Measurements from ENCODE around the gene UBE2I.

The UBE2I gene

GRCh38 chr16:1330931-1331711 lies 21.7 kb downstream of the UBE2I start:
- no peak for DNase-seq

- peak; percentile 20 for DNase-seq
Measured at GRCh38 chr16:1331712-1332617, 22.5 kb downstream of the UBE2I start.

GRCh38 chr16:1332618-1333148 lies 23.2 kb downstream of the UBE2I start:
- DNase-seq = no peak

- DNase-seq = peak; percentile 24
Measured at GRCh38 chr16:1333149-1333812, 23.8 kb downstream of the UBE2I start, which contains the start of gene BAIAP3. BAIAP3 (plus strand) TSS chr16:1333645; CDS start chr16:1338550, 4,905 bp downstream.

- DNase-seq = no peak
Measured at GRCh38 chr16:1333854-1334700, 24.6 kb downstream of the UBE2I start.

GRCh38 chr16:1334739-1335138 lies 25.3 kb downstream of the UBE2I start:
- DNase-seq = no peak

- DNase-seq = no peak
Measured at GRCh38 chr16:1335211-1335971, 26.0 kb downstream of the UBE2I start.

- no peak for DNase-seq
Measured at GRCh38 chr16:1335996-1336395, 26.6 kb downstream of the UBE2I start.

GRCh38 chr16:1336619-1337018 lies 27.2 kb downstream of the UBE2I start:
- no peak for DNase-seq

GRCh38 chr16:1337486-1337885 lies 28.1 kb downstream of the UBE2I start:
- DNase-seq = no peak

GRCh38 chr16:1338119-1338730 lies 28.8 kb downstream of the UBE2I start:
- DNase-seq = no peak

GRCh38 chr16:1338855-1339675 lies 29.6 kb downstream of the UBE2I start:
- no peak for DNase-seq

- DNase-seq = no peak
Measured at GRCh38 chr16:1340730-1341494, 31.5 kb downstream of the UBE2I start.

- no peak for DNase-seq
Measured at GRCh38 chr16:1341495-1342420, 32.3 kb downstream of the UBE2I start.

- DNase-seq = peak; percentile 76
Measured at GRCh38 chr16:1342526-1343427, 33.3 kb downstream of the UBE2I start.

GRCh38 chr16:1343428-1344242 lies 34.2 kb downstream of the UBE2I start:
- no peak for DNase-seq

Measured in fibroblast of skin of right biceps (primary cell).